Measurements from ENCODE around the gene ATP4A. TPM values are rescaled to one million over a fixed set of nuclear protein-coding genes. Genes with fewer than 3 reads are reported as not detected.

Gene ATP4A
- total RNA-seq, 1 donor from 2014 or later = not detected

DNA sequence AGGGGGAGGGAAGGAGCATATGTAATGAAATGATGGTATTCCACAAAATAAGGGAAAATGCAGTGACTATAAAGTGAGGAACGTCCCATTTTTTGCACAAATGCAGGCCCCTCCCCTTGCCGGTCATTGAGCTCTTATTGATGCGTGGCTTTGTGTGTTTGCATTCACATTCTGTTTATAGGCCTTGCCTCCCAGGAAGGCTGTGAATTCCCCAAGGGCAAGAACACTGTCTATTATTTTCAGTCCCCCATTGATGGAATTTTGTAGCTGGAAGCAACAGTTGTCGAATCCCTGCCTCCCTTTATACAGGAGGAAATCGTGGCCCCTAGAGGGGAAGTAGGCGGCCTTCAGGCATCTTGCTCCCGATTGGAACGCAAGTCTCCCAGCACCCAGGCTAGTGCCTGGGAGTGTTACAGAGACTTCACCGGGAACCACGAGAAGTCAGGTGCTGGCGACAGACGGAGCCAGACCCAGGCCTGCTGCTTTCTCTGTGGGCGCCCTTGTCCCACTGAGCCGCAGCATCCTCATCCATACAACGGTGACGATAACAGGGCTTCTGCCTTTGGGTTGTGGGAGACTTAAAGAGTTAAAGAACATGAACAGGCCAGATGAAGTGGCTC is 42.2 kb downstream of the ATP4A start:
- intact Hi-C loops (cut with DNase I) = no loop called here
- H3K4me3 ChIP-seq = no peak overlapping the region
- TF ChIP-seq, protein P1, sequence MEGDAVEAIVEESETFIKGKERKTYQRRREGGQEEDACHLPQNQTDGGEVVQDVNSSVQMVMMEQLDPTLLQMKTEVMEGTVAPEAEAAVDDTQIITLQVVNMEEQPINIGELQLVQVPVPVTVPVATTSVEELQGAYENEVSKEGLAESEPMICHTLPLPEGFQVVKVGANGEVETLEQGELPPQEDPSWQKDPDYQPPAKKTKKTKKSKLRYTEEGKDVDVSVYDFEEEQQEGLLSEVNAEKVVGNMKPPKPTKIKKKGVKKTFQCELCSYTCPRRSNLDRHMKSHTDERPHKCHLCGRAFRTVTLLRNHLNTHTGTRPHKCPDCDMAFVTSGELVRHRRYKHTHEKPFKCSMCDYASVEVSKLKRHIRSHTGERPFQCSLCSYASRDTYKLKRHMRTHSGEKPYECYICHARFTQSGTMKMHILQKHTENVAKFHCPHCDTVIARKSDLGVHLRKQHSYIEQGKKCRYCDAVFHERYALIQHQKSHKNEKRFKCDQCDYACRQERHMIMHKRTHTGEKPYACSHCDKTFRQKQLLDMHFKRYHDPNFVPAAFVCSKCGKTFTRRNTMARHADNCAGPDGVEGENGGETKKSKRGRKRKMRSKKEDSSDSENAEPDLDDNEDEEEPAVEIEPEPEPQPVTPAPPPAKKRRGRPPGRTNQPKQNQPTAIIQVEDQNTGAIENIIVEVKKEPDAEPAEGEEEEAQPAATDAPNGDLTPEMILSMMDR (IDR thresholded peaks at IDR 0.05) = no peak
- no peaks in the 10 kb centered on the region for H3K4me1 ChIP-seq
- no peak overlapping the region for H3K27ac ChIP-seq
- peaks cover 18% of the 10 kb centered on the region for H3K27me3 ChIP-seq
- no peak for ATAC-seq
- H3K9me3 ChIP-seq = no peaks in the 10 kb centered on the region
- no peak for DNase-seq
- H3K36me3 ChIP-seq = no peaks in the 10 kb centered on the region

DNA sequence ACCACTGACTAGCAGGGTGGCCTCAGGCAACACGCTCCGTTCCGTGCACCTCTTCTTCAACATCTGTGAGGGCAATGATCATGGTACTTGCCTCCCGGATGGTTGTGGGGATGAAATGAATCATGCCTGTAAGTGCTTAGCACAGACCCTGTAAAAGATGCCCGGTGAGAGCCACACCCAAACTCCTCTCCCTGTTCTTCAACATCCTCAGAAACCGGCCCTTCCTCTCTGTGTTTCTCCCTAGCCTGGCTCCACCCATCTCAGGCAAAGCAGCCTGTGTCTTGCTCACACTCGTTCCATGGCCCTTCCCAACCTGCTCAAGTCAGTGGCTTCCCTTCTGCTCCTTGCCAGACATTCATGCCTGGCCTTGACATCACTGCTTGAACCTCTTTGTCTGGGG is 44.2 kb downstream of the ATP4A start:
- H3K4me1 ChIP-seq = no peaks in the 10 kb centered on the region
- ATAC-seq = no peak
- no peak for DNase-seq
- peaks cover 9% of the 10 kb centered on the region for H3K27me3 ChIP-seq
- H3K4me3 ChIP-seq = no peak overlapping the region
- TF ChIP-seq, protein P1 (IDR thresholded peaks at IDR 0.05) = no peak
- H3K9me3 ChIP-seq = no peaks in the 10 kb centered on the region
- no peak overlapping the region for H3K27ac ChIP-seq
- H3K36me3 ChIP-seq = no peaks in the 10 kb centered on the region
- intact Hi-C loops (cut with DNase I) = no loop called here

DNA sequence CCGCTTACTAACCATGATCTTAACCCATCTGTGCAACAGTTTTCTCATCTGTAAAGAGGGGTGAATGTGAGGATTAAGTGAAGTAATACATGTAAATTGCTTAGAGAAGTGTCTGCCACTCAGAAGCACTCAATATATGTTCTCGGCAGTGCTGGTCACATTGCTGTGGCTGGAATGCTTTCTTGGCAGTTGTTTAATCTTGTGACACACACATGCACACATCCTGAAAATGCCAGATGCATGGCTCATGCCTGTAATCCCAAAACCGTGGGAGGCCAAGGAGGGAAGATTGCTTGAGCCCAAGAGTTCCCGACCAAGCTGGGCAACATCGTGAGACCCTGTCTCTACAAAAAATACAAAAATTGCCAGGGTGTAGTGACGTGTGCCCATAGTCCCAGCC is 45.1 kb downstream of the ATP4A start:
- DNase-seq = no peak
- H3K9me3 ChIP-seq = no peaks in the 10 kb centered on the region
- intact Hi-C loops (cut with DNase I) = no loop called here
- H3K4me1 ChIP-seq = no peaks in the 10 kb centered on the region
- TF ChIP-seq, protein P1 (IDR thresholded peaks at IDR 0.05) = no peak
- ATAC-seq = peak; percentile 61
- H3K27me3 ChIP-seq = peaks cover 18% of the 10 kb centered on the region
- no peak overlapping the region for H3K27ac ChIP-seq
- no peaks in the 10 kb centered on the region for H3K36me3 ChIP-seq
- no peak overlapping the region for H3K4me3 ChIP-seq

DNA sequence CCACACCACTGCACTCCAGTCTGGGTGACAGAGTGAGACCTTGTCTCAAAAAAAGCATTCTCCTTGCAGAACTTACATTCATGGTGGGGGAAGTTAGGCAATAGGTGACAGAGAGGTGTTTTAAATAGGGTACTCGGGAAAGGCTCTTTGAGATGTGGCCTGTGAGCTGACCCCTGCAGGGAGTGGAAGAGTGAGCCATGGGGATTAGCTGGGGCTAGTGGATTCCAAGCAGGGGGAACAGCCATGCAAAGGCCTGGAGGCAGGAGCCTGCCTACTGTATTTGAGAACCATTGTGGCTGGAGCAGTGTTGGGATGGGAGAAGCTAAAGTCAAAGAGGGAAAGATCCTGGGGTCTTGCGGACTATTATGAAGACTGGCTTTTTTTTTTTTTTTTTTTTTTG is 46.1 kb downstream of the ATP4A start:
- TF ChIP-seq, protein P1 (IDR thresholded peaks at IDR 0.05) = no peak
- Histone ChIP-seq H3K36me3 (no peaks in the 10 kb centered on the region), H3K9me3 (no peaks in the 10 kb centered on the region), H3K27ac (no peak overlapping the region), H3K27me3 (peaks cover 22% of the 10 kb centered on the region), H3K4me3 (no peak overlapping the region), H3K4me1 (no peaks in the 10 kb centered on the region)
- ATAC-seq = no peak
- intact Hi-C loops (cut with DNase I) = no loop called here
- DNase-seq = no peak

DNA sequence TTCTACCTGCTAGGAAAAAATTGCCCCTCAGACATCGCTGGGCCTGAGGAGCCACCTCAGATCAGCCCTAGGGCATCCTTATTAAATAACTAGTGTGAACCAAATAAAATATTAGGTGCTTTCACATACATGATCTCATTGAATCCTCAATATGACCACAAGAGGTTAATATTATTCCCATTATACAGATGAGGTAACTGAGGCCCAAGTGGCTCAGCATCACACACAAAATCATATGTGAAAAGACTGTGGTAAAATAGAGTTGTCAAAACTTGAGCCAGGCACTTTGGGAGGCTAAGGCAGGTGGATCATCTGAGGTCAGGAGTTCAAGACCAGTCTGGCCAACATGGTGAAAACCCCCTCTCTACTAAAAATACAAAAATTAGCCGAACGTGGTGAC is 47.1 kb downstream of the ATP4A start:
- TF ChIP-seq, protein P1 (IDR thresholded peaks at IDR 0.05) = no peak
- no peak for DNase-seq
- H3K36me3 ChIP-seq = no peaks in the 10 kb centered on the region
- H3K9me3 ChIP-seq = no peaks in the 10 kb centered on the region
- no peak overlapping the region for H3K27ac ChIP-seq
- no peaks in the 10 kb centered on the region for H3K4me1 ChIP-seq
- no peak for ATAC-seq
- H3K27me3 ChIP-seq = peaks cover 27% of the 10 kb centered on the region
- H3K4me3 ChIP-seq = no peak overlapping the region
- intact Hi-C loops (cut with DNase I) = no loop called here
